ENCODE results near the gene AMMECR1L. TPM values are rescaled to one million over a fixed set of nuclear protein-coding genes. Genes with fewer than 3 reads are reported as not detected.
"Not testable (repeated sequence)": the region's sequence is repeated elsewhere in the genome, so short reads cannot be mapped to it uniquely, and the experiment has no call there.

Gene AMMECR1L
- total RNA-seq (2022) (28.1 and 29.3 TPM in 2 replicates), Bru-seq, nascent RNA (percentile 92 among the genes with signal in this experiment), BruChase-seq, experiment 1, labeled RNA remaining after a 2-hour chase (percentile 96 among the genes with signal in this experiment), BruChase-seq, experiment 2, labeled RNA remaining after a 6-hour chase (percentile 87 among the genes with signal in this experiment)
- long read RNA-seq, full-length matches to known transcripts, result 2 of 14 reads
- long read RNA-seq, partial matches to known transcripts, result 1 of 14 reads
- long read RNA-seq, other reads (novel, unspliced or antisense), result 11 of 14 reads

DNA sequence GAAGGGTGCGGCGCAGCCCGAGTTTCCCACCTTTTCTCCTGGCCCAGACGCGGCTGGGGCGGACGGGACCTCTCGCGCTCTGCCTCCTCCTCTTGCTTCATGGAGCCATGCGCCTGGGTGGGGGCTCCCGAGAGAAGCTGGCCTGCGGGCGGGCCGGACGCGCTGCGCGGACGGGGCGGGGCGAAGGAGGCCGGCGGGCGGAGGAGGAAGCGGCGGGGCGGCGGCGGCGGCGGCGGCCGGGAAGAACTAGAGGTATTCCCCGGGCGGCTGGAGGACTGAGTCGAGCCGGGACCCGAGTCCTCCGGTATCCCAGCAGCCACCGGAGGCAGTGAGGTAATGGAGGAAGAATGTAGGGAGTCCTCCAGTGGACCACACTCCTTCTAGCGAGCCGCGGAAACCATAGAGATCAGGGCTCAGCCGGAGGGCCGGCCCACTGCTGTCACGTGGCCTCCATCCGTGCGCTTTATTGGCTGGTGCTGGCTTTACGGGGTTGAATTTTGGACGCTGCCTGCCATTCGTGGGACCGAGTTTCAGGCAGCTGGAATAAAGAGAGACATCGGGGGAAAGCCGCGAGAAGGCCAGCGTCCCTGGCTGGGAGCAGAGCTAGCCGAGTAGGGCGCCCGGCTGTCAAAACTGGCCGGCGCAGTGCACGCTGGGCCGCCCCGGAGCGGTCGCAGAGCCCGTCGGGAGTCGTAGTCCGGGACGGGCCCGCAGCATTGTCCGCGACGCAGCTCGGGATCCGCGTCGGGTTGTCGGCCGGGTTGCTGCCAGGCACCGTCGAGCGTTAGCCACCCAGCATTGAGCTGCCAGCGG lies at the start of gene AMMECR1L:
Gene AMMECR1L (minus strand): TSS at position 177 of the 813 bp plus-strand sequence. CDS start 11,722 bp downstream, outside the sequence.
- CTCF ChIA-PET, result interaction anchor here (0.8 kb wide), 1 partner anchor 65 kb away, joined by 4 read pairs; no protein-coding TSS in a partner anchor
- Mint-ChIP-seq H3K27ac (ENCODE audit: unreplicated experiment) (peak within 1 kb of the TSS; percentile 89), H3K4me1 (ENCODE audit: low read depth, unreplicated experiment) (peaks cover 23% of the 10 kb centered on the region), H3K4me3 (ENCODE audit: unreplicated experiment) (peak within 1 kb of the TSS; percentile 93), H3K36me3 (ENCODE audit: insufficient read depth, unreplicated experiment) (peaks cover 43% of the 10 kb centered on the region)
- DNase-seq, result peak; percentile 82 to 92
- intact Hi-C loops (cut with micrococcal nuclease; ENCODE audit: unreplicated experiment); H3K36me3 ChIP-seq (ENCODE audit: control insufficient read depth, insufficient read depth, low read length); H3K27me3 Mint-ChIP-seq (ENCODE audit: insufficient read depth, unreplicated experiment); H3K9me3 ChIP-seq; H3K27me3 ChIP-seq (replicated peaks; ENCODE audit: control insufficient read depth, insufficient read depth, low read length); H3K9me3 Mint-ChIP-seq (ENCODE audit: unreplicated experiment); BruUV-seq (replicated peaks): not testable (repeated sequence)
- POLR2A ChIA-PET, result interaction anchor here (1.1 kb wide), 1 partner anchor 36 kb away, joined by 5 read pairs; no protein-coding TSS in a partner anchor
- Histone ChIP-seq H3K4me3 (ENCODE audit: low read depth, low read length) (peak within 1 kb of the TSS; percentile 74), H3K4me1 (peaks cover 29% of the 10 kb centered on the region)

- TF ChIP-seq CTCF (IDR thresholded peaks at IDR 0.05; ENCODE audit: insufficient read depth in 1 of 2, low read depth in 1 of 2, low read length in 1 of 2, severe bottlenecking in 1 of 2, unreplicated experiment in 1 of 2), result no peak
- Histone ChIP-seq H3K9me3 (no peaks in the 10 kb centered on the region), H3K4me1 (peaks cover 4% of the 10 kb centered on the region; the same call in 1 of the 2 replicates), H3K4me3 (ENCODE audit: low read depth, low read length) (no peak overlapping the region), H3K36me3 (ENCODE audit: control insufficient read depth, insufficient read depth, low read length) (no peaks in the 10 kb centered on the region), H3K27me3 (replicated peaks; ENCODE audit: control insufficient read depth, insufficient read depth, low read length) (no peaks in the 10 kb centered on the region)
- CTCF ChIA-PET, result no interaction called here
- Mint-ChIP-seq H3K27ac (ENCODE audit: unreplicated experiment) (no peak overlapping the region), H3K4me1 (ENCODE audit: low read depth, unreplicated experiment) (no peaks in the 10 kb centered on the region), H3K9me3 (ENCODE audit: unreplicated experiment) (no peaks in the 10 kb centered on the region), H3K36me3 (ENCODE audit: insufficient read depth, unreplicated experiment) (no peaks in the 10 kb centered on the region), H3K27me3 (ENCODE audit: insufficient read depth, unreplicated experiment) (no peaks in the 10 kb centered on the region), H3K4me3 (ENCODE audit: unreplicated experiment) (no peak overlapping the region)
- no peak for DNase-seq
- BruUV-seq (replicated peaks), result no TSS peak
- intact Hi-C loops (cut with micrococcal nuclease; ENCODE audit: unreplicated experiment), result no loop called here
- POLR2A ChIA-PET, result no interaction called here
Observed at GRCh38 chr2:127935337-127935736, 49.6 kb upstream of the AMMECR1L start.

DNA sequence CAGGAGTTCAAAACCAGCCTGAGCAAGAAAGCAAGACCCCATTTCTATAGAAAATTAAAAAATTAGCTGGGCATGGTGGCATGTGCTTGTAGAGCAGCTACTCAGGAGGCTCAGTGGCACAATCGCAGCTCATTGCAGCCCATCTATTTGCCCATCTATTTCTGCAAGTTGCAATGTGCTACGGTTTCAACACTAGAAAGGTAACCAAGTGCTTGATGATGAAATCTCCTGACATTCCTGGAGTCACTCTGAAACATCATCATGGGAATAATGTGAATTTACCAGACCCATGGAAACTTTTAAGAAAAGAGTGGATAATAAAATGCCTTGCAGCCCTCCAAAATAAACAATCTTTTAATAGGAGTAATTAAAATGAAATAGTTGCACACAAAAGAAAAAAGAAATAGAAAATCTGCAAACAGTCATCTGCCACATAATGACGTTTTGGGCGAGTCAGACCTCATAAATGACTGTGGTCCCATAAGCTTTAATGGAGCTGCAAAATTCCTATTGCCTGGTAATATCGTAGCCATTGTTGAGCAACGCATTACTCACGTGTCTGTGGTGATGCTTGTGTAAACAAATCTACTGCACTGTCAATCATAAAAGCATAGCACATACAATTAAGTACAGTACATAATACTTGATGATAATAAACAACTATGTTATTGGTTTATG lies 46.6 kb upstream of the AMMECR1L start:
- DNase-seq, result peak in 1 of 2 experiments; percentile 47
- H3K9me3 ChIP-seq, result no peaks in the 10 kb centered on the region
- no peak overlapping the region for H3K4me3 Mint-ChIP-seq (ENCODE audit: unreplicated experiment)
- H3K27me3 ChIP-seq (replicated peaks; ENCODE audit: control insufficient read depth, insufficient read depth, low read length), result no peaks in the 10 kb centered on the region
- no peaks in the 10 kb centered on the region for H3K36me3 Mint-ChIP-seq (ENCODE audit: insufficient read depth, unreplicated experiment)
- intact Hi-C loops (cut with micrococcal nuclease; ENCODE audit: unreplicated experiment), result no loop called here
- H3K9me3 Mint-ChIP-seq (ENCODE audit: unreplicated experiment), result no peaks in the 10 kb centered on the region
- BruUV-seq (replicated peaks), result no TSS peak
- H3K4me1 ChIP-seq, result peaks cover 4% of the 10 kb centered on the region; the same call in 1 of the 2 replicates
- TF ChIP-seq CTCF (IDR thresholded peaks at IDR 0.05; ENCODE audit: insufficient read depth in 1 of 2, low read depth in 1 of 2, low read length in 1 of 2, severe bottlenecking in 1 of 2, unreplicated experiment in 1 of 2), result no peak
- H3K4me1 Mint-ChIP-seq (ENCODE audit: low read depth, unreplicated experiment), result peaks cover 6% of the 10 kb centered on the region
- H3K36me3 ChIP-seq (ENCODE audit: control insufficient read depth, insufficient read depth, low read length), result no peaks in the 10 kb centered on the region
- CTCF ChIA-PET, result no interaction called here
- POLR2A ChIA-PET, result no interaction called here
- H3K27ac Mint-ChIP-seq (ENCODE audit: unreplicated experiment), result no peak overlapping the region
- no peak overlapping the region for H3K4me3 ChIP-seq (ENCODE audit: low read depth, low read length)
- H3K27me3 Mint-ChIP-seq (ENCODE audit: insufficient read depth, unreplicated experiment), result no peaks in the 10 kb centered on the region
